GM19397 (cell line): ENCODE measurements around the gene CABLES1.

Experiments used
- ATAC-seq: cut with Tn5 transposase; IDR thresholded peaks from one replicate; pipeline ENCODE4 v1.9.1; 2021; ENCODE audit warnings: mild to moderate bottlenecking, moderate library complexity; ENCODE audit not compliant: unreplicated experiment

Gene CABLES1

GRCh38 chr18:23238651-23239349, 103.5 kb downstream of the CABLES1 start:
- no peak for ATAC-seq

DNA sequence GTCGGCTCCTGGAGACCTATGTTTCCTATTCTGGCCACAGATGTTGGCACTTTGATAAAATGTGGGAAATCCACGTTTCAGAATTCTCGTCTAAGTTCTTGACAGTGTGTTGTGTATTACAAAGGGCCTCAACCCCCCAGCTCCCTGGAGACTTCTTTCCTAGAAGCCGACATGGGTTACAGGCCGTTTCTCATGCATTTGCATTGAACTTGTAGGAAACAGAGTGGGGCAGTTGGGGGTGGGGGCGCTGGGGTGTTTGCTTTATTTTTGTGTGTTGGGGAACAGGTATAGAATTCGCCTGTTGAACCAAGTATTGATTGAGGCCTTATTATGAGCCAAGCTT, 104.0 kb downstream of the CABLES1 start:
- ATAC-seq: no peak

- no peak for ATAC-seq
Measured at GRCh38 chr18:23239885-23240608, 104.8 kb downstream of the CABLES1 start.

GRCh38 chr18:23240609-23240930, 105.3 kb downstream of the CABLES1 start:
- no peak for ATAC-seq

DNA sequence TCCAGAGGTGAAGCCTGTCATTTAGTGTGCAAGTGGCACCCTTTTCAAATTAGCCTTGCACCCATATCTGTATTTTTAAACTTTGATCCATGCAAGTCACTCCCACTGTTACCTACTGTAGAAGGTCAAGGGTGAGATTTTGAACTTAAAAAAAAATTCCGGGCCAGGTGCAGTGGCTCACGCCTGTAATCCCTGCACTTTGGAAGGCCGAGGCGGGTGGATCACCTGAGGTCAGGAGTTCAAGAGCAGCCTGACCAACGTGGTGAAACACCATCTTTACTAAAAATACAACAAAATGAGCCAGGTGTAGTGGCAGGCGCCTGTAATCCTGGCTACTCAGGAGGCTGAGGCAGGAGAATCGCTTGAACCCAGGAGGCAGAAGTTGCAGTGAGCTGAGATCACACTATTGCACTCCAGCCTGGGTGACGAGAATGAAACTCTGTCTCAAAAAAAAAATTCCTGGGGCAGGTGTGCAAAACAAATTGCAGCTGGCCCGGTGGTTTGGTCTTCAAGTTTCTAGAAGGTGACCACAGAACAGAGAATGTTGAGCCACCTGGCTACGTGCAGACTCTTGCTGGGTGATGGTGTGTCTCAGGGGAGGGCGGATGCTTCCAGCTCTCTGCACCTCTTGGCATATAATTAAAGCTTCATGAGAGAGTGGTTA, 106.7 kb downstream of the CABLES1 start:
- ATAC-seq: peak; percentile 78

DNA sequence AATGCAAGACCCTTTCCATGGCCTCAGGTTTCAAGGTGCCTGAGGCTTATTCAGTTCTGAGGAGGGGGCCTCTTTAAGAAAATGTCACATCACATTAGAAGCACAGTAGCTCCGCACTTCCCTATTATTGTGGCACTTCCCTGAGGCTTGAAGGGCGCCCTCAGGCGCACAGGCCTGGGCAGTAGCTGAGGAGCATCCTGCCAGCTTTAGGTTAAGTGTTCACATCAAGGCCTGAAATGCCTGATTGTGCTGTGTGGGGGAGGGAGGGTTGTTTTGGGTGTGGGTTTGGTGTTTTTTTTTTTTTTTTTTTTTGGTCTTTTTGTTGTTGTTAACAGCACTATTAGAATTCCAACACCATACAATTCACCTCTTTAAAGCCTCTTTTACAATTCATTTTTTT, 107.9 kb downstream of the CABLES1 start:
- ATAC-seq: no peak

DNA sequence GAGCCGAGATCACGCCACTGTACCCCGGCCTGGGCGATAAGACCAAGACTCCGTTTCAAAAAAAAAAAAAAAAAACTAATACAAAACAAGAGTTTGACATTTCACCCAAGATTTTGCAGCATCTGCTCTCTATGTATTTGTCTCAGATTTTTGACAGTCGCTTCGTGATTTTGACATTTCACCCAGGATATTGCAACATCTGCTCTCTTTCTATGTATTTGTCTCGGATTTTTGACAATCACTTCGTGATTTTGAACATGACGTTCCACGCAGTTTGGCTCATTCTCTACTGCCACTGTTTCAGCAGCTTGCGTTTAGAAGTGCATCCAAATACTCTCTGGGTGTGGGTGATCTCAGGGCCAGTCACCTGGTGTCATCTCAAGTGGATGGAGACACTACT, 108.5 kb downstream of the CABLES1 start:
- ATAC-seq: no peak

GRCh38 chr18:23244401-23244800, 109.1 kb downstream of the CABLES1 start:
- no peak for ATAC-seq

DNA sequence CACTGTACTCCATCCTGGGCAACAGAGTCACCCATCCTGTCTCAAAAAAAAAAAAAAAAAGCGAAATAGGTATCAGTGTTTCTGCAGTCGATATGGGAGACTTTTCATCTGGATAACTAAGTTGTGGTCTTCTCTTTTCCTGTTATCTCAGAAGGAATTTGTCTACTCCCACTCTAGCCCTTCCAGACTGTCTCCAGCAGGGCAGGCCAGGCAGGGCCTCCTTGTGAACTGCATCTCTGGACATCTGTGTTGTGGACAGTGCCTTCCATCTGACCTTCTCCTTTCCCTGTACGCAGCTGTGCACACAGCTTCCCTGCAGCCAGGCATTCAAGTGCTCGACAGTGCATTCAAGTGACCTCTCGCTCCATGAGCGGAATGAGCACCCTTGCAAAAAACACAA, 110.2 kb downstream of the CABLES1 start:
- no peak for ATAC-seq

GRCh38 chr18:23247331-23247730, 112.0 kb downstream of the CABLES1 start:
- ATAC-seq: no peak

- no peak for ATAC-seq
Measured at GRCh38 chr18:23247896-23248295, 112.6 kb downstream of the CABLES1 start.

DNA sequence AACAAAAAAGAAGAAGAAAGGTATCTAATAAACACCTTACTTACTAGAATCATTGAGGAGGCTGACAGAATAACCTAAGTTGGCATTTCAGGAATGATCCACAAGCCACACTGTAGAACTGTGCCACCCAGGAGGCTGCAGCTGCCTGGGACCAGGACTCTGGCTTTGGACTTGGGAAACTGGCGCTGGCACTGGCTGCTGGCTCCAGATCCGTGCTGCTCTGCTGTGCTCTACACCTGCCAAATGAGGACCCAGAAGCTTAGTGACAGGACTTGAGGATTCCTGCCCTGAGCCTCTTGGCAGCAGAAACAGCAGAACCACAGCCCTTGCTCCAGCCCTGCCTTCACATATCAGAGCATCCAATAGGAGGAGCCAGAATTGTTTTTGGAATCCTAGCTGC, 113.5 kb downstream of the CABLES1 start:
- ATAC-seq: no peak

- no peak for ATAC-seq
Measured at GRCh38 chr18:23249348-23249747, 114.1 kb downstream of the CABLES1 start.

- no peak for ATAC-seq
Measured at GRCh38 chr18:23250893-23251656, 115.8 kb downstream of the CABLES1 start.

- ATAC-seq: no peak
Measured at GRCh38 chr18:23253630-23254029, 118.3 kb downstream of the CABLES1 start.

DNA sequence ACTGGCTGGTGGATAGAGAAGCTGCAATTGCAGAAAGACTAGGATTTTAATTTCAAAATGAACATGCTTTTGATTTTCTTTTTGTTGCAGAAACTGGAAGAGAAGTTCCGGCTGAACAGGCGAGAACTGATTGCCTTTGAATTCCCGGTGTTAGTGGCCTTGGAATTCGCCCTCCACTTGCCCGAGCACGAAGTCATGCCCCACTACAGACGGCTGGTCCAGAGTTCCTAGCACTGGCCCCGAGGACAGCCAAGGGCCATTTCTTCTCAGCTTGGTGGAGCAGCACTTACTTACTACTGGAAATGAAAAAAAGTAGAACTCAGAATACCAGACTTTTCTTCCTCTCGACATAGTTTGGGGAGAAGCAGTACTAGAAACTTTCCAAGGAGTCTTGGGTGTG, 121.9 kb downstream of the CABLES1 start:
- ATAC-seq: no peak

DNA sequence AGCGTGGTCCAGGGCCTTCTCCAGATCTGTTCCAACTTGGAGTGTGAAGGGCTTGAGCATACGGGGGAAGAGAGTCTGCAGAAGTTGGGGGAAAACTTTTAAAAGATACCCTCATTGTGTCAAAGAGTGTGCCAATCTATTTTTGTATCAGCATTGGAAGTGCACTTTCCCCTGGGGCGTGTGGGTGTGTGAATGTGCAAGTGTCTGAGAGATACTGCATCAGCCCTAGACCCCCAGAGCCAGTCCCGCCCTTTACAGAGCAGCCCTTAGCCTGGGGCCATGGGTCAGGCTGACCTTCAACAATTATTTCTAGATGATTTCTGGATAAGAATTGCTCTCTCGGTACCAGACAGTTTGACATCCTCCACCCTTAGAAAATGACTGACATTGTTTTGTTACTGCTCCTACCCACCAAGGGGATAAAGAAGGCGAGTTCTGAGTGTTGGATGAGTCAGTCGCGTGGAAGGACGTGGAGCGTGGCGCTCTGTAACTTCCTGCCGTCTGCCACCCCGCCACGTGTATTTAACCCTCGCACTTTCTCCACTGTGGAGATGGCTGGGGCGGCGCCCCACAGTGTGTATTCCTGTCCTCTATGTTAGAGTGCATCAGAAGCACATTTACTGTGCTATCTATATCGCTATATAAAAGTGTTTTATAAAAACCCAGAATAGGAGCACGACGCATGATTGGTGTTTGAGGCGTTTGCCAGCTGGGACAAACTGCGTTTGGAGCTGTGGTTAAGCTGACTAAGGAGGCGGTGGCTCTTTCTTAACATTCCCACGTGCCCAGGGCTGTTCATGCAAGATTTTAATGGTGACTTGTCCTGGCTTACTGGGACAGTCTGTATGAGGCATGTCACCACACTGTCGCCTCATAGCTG, 122.6 kb downstream of the CABLES1 start:
- ATAC-seq: no peak

GRCh38 chr18:23258566-23259469, 123.5 kb downstream of the CABLES1 start:
- no peak for ATAC-seq
